Muscle layer of duodenum (tissue), 2 donors: Measurements from ENCODE around the gene EOLA2.

Experiments
- H3K27ac ChIP-seq: one replicate; pipeline ENCODE4 v1.7.0; 2013; ENCODE audit warnings: mild to moderate bottlenecking, low read length
- H3K27me3 ChIP-seq: one replicate; pipeline ENCODE4 v1.7.0; 2013; ENCODE audit warnings: low read depth, mild to moderate bottlenecking, control low read depth, low read length
- H3K36me3 ChIP-seq, 2 donors: one replicate each; pipeline ENCODE4 v1.7.0; 2013; ENCODE audit warnings: low read length in 2 of 2, control low read depth in 1 of 2, mild to moderate bottlenecking in 1 of 2; ENCODE audit not compliant: insufficient read depth in 2 of 2, control insufficient read depth in 1 of 2
- H3K4me1 ChIP-seq, 2 donors: one replicate each; pipeline ENCODE4 v1.7.0; 2013; ENCODE audit warnings: low read length in 2 of 2, mild to moderate bottlenecking in 2 of 2, control low read depth in 1 of 2, moderate library complexity in 1 of 2; ENCODE audit not compliant: insufficient read depth in 2 of 2, control insufficient read depth in 1 of 2
- H3K4me3 ChIP-seq, 2 donors: one replicate each; pipeline ENCODE4 v1.7.0; 2013; ENCODE audit warnings: low read length in 2 of 2, low read depth in 1 of 2, mild to moderate bottlenecking in 1 of 2
- H3K9me3 ChIP-seq, 2 donors: one replicate each; pipeline ENCODE4 v1.7.0; 2013; ENCODE audit warnings: low read length in 2 of 2, control low read depth in 1 of 2, mild to moderate bottlenecking in 1 of 2; ENCODE audit not compliant: control insufficient read depth in 1 of 2
- donor health status: healthy.

The EOLA2 gene

DNA sequence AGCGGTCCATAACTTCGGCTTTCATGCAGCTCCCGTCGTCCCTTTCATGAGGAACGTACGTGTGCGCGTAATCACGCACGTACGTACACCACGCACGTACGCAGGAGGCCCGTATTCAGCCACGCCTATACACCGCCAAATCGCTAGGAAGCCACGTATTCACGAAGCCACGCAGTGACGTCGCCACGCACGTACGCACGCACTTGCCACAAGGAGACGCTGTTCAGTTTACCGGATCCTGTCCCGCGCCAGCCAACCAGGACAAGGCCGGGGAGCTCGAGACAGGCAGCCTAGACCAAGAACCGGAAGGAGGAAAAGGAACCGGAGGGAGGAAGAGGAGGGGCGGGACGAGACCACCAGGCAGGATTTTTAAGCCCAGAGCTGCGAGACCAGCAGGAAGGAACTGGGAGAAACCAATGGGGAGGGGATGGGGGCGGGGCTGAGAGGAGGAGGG lies at the start of gene EOLA2:
TSS of gene EOLA2 (minus strand) at position 65 of the 454 bp plus-strand sequence. CDS start 4,617 bp downstream, outside the sequence.
- Histone ChIP-seq H3K36me3 (no peaks in the 10 kb centered on the region), H3K4me1 (peaks cover 0 to 9% of the 10 kb centered on the region in 2 donors), H3K27me3 (no peaks in the 10 kb centered on the region), H3K4me3 (peak within 1 kb of the TSS; percentile 61 to 72), H3K9me3 (no peaks in the 10 kb centered on the region), H3K27ac (peak within 1 kb of the TSS; percentile 80)

DNA sequence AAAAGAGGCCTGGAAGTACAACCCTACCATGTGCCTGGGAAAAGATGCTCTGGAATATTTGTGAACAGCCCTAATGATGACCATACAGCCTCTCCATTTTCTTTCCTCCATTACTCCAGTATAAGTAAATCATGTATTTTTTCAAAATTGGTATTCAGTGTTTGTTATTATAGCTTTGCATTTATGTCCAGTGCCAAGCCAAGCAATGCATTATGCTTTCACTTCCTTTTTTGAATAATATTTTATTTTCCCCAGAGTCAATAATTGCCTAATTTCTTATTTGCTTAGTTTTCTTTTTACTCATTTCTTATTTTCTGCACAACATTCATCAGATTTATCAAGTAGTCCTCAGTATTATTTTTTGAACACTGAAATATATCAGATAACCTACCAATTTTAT lies 49.3 kb upstream of the EOLA2 start:
- no peak overlapping the region for H3K4me3 ChIP-seq
- H3K27ac ChIP-seq, result no peak overlapping the region

DNA sequence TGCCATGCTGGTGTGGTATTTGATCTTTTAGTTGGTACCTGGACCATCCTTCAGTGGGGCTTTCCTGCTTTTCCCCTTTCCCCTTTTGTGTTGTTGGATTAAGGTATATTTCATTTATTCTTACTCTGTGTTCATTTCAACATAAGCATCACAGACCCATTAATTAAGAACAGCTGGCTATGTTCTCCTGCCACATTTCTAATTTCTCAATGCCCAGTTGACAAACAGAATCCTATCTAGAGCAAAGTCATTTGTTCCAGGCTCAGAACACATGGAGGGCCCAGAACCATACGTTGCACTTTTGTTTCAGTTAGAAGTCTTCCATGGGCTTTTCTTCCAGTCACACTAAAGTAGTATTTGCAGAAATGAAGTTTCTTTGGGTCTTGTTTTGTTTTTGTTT lies 46.1 kb upstream of the EOLA2 start:
- Histone ChIP-seq H3K27me3 (no peaks in the 10 kb centered on the region), H3K36me3 (no peaks in the 10 kb centered on the region), H3K9me3 (no peaks in the 10 kb centered on the region), H3K27ac (no peak overlapping the region), H3K4me3 (no peak overlapping the region), H3K4me1 (peaks cover 0 to 13% of the 10 kb centered on the region in 2 donors)

More for the DNA sequence above, 49.3 kb upstream of the EOLA2 start:
- Histone ChIP-seq H3K36me3 (peaks cover 0 to 2% of the 10 kb centered on the region in 2 donors), H3K9me3 (no peaks in the 10 kb centered on the region), H3K4me1 (peaks cover 0 to 2% of the 10 kb centered on the region in 2 donors), H3K27me3 (no peaks in the 10 kb centered on the region)

DNA sequence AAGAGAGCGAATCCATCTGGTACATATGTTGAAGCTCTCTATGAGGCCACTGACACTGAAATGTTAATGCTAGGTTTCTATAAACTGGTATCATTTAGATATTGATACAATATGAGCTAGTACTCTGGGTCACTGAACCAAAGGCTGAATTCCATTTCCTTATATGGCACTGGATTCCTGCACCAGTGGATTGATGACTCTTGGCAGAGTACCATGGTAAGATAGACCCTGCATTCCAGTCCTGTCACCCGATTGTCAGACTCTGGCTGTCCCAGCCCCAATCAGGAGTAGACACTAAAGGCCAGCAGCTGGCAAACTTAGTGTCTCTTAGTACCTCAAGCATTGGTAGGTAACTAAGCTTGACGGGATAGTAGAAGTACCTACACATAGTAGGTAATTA lies 44.0 kb upstream of the EOLA2 start:
- Histone ChIP-seq H3K4me3 (no peak overlapping the region), H3K27me3 (no peaks in the 10 kb centered on the region), H3K27ac (no peak overlapping the region), H3K9me3 (no peaks in the 10 kb centered on the region), H3K36me3 (no peaks in the 10 kb centered on the region), H3K4me1 (peaks cover 0 to 13% of the 10 kb centered on the region in 2 donors)

DNA sequence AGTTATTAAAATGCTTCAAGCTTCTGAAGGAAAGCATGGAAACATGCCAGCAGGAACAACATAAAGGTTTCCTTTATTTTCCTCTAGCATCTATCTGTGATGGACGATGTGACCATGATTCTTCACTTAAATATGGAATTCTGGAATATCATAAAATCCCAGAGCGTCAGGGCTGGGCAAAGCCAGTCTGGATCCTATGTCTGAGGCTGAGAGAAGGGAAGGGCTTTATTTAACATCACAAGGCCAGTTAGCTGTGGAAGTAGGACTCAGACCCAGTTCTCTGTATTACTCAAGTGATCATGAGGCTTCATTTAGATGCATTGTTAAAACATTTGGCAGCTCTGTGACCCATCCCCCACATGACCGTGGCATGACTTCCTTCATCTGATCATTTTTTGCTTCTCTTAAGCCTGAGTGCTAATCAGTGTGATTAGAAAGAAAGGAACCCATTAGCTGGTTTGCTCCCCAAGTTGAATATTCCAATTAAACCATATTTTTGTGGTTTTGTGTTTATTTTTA lies 40.9 kb upstream of the EOLA2 start:
- Histone ChIP-seq H3K9me3 (no peaks in the 10 kb centered on the region), H3K27me3 (no peaks in the 10 kb centered on the region), H3K4me1 (peaks cover 0 to 13% of the 10 kb centered on the region in 2 donors), H3K4me3 (no peak overlapping the region), H3K36me3 (no peaks in the 10 kb centered on the region), H3K27ac (no peak overlapping the region)

DNA sequence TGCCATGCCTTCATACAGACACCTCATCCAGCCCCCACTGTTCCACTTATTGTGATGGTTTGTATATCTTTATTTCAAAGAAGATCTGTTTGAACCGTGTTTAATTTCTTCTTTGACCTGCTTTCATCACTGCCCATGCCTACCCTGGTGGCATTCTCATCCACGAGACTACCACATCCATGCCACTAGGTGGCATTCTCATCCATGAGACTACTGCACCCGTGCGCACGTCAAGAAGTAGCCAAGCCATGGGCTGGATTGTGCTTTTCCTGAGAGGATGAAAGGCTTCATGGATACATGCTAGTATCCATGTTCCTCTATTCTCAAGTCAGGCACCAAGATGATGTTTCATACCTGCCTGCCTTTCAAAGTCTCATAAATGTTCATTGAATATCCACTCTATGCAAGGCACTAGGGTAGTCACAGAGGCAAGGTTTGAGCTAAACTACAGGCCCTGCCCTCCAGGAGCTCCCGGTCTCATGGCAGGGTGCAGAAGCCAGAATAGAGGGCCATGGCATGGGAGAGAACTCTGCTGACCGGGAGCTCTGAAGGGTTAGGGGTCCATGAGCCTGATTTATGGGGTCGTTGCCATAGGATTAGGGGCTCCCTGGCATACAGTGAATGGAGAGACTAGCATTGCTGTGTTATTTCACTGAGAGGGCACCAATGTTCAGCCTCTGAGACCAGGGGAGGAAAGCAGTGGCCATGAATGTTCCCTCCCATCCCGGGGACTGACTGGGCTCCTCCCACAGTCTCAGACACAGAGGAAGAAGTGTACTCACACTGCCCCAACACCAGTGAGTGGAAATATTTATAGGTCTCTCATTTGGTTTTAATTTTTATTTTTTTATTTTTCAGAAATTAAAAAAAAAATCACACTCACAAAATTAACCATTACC lies 24.8 kb upstream of the EOLA2 start:
- Histone ChIP-seq H3K4me3 (no peak overlapping the region), H3K9me3 (no peaks in the 10 kb centered on the region), H3K36me3 (peaks cover 3 to 12% of the 10 kb centered on the region in 2 donors), H3K4me1 (peaks cover 0 to 4% of the 10 kb centered on the region in 2 donors), H3K27me3 (no peaks in the 10 kb centered on the region), H3K27ac (no peak overlapping the region)

DNA sequence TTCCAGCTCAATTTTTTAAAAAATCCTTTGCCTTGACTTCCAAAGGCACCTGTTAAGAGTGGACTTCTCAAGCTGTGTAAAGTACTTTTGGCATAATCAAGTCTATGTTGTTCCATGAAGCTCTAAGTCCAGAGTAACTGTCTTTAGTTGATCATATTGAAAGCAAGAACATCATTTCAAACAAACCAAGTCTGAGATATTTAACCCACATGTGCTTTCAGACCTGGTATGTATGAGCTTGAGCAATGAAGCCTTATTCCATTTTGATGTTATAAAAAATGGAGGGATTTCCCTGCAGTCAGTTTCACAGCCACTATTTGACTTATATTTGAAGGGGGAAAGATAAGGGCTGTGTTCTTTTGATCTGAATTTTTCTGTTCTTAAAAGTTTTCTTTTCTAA lies 23.7 kb upstream of the EOLA2 start:
- H3K4me3 ChIP-seq, result no peak overlapping the region
- H3K9me3 ChIP-seq, result no peaks in the 10 kb centered on the region
- peaks cover 3 to 12% of the 10 kb centered on the region in 2 donors for H3K36me3 ChIP-seq
- no peak overlapping the region for H3K27ac ChIP-seq
- H3K27me3 ChIP-seq, result no peaks in the 10 kb centered on the region
- peaks cover 0 to 4% of the 10 kb centered on the region in 2 donors for H3K4me1 ChIP-seq

DNA sequence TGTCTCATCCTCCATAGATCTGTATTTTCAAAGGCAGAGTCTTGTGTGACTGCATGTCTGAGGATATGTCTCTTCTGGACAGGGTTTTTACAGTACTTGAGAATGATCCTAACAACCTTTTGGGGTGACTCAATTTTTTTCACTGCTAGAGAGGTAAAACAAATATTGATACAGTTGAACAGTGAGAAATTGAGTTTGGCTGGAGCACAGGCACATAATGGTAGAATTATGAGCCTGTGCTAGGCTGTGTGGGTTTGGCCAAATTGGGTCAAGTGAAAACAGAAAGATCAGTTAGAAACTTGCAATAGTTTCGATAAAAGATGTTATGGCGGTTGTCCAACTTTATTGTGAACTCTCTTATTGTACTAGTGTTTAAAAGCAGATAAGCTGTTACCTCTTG lies 23.3 kb upstream of the EOLA2 start:
- H3K4me1 ChIP-seq, result peaks cover 0 to 4% of the 10 kb centered on the region in 2 donors
- H3K36me3 ChIP-seq, result peaks cover 3 to 12% of the 10 kb centered on the region in 2 donors
- no peaks in the 10 kb centered on the region for H3K27me3 ChIP-seq
- H3K9me3 ChIP-seq, result no peaks in the 10 kb centered on the region
- H3K27ac ChIP-seq, result no peak overlapping the region
- H3K4me3 ChIP-seq, result no peak overlapping the region

DNA sequence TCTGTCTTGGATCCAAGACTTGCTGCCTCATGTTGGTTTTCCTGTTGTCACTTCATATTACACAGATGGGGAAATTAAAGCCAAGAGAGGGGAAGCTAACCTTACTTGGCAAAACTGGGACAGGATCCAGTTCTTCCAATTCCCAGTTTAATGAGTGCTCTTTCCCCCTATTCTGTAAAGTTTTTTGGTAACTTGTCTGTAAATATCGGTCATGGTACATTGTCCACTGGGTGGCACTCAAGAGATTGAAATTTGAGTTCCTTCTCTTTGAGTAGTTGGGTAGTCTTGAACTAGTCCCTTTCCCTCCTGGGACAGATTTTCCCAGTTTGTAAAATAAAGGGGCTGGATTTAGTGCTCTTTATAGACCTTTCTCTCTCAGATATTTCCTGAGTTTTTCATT lies 12.4 kb upstream of the EOLA2 start:
- no peaks in the 10 kb centered on the region for H3K9me3 ChIP-seq
- no peak overlapping the region for H3K27ac ChIP-seq
- H3K27me3 ChIP-seq, result no peaks in the 10 kb centered on the region
- H3K36me3 ChIP-seq, result peaks cover 0 to 4% of the 10 kb centered on the region in 2 donors
- no peak overlapping the region for H3K4me3 ChIP-seq
- H3K4me1 ChIP-seq, result no peaks in the 10 kb centered on the region

DNA sequence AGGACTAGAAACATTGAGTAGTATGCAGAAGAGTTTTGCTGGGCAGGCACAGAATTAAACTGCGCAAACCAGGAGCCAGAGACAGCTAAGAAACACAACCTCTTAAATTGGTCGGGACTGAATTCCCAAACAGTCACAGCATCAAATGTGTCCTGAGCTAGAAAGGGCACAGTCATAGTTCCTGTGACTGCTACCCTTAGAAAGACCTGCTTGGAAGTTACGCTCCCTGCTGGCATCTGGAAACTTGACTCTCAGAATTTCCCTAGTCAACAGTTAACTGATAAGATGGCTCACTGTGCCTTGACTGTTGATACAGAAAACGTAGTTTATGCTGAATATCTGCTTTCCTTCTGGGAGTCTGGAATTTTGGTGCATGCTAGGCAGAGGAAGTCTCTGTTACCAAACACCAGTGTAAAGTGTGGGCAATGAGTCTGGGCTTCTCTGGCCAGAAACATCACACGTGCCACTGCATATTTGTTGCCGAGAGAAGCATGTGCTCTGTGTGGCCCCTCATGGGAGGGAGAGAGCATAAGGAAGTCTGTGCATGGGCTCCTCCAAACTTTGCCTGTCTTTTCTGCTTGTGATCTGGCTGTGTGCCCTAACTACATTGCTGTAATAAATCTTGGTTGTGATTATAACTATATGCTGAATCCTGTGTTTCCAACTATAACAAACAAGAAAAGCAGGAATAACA lies 11.6 kb upstream of the EOLA2 start:
- H3K4me3 ChIP-seq, result no peak overlapping the region
- no peaks in the 10 kb centered on the region for H3K9me3 ChIP-seq
- H3K27me3 ChIP-seq, result no peaks in the 10 kb centered on the region
- peaks cover 0 to 4% of the 10 kb centered on the region in 2 donors for H3K36me3 ChIP-seq
- H3K4me1 ChIP-seq, result no peaks in the 10 kb centered on the region
- peak overlapping the region; percentile 16 for H3K27ac ChIP-seq

DNA sequence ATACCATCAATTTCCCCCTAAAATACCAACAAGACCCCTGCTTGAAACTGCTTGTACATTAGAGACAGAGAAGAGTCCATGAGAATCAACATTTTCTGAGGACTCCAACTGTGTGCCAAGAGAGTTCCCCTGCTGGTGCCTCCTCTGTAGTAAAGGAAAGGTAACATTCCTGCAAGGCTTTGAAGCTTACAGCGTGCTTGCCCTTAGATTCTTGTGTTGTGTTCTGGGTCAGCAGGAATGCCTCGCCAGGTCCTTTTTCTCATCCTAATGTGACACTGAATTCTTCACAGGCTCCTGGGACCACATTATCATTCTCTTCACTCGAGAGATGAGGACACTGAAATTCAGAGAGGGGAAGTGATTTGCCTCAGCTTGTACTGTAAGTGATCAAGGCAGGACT lies 9.7 kb upstream of the EOLA2 start:
- H3K27ac ChIP-seq, result no peak overlapping the region

More for the DNA sequence above, 9.7 kb upstream of the EOLA2 start:
- H3K36me3 ChIP-seq, result peaks cover 0 to 4% of the 10 kb centered on the region in 2 donors
- H3K27me3 ChIP-seq, result no peaks in the 10 kb centered on the region
- H3K4me1 ChIP-seq, result no peaks in the 10 kb centered on the region
- no peak overlapping the region for H3K4me3 ChIP-seq
- no peaks in the 10 kb centered on the region for H3K9me3 ChIP-seq
